Stimulated activated CD4-positive, alpha-beta T cell treated with anti-CD3 and anti-CD28 coated beads, Interleukin-2, amount 100 ng/mL, for 48 hours (primary cell): ENCODE results near the gene C15orf39.
A peak's percentile ranks its signal among the peaks of the same experiment; 100 is the strongest.
"Not testable (repeated sequence)": the region's sequence is repeated elsewhere in the genome, so short reads cannot be mapped to it uniquely, and the experiment has no call there.

Experiments
- DNase-seq, 2 donors: peaks; one replicate each; pipeline ENCODE4 v3.0.0-alpha.2; 2020

C15orf39 gene

GRCh38 chr15:75201616-75202250 lies at the start of gene C15orf39:
C15orf39 (plus strand) TSS chr15:75201882; CDS start chr15:75206049, 4,167 bp downstream.
- DNase-seq, result peak; percentile 62 to 74

GRCh38 chr15:75152382-75153079 lies 49.2 kb upstream of the C15orf39 start:
- no peak for DNase-seq

GRCh38 chr15:75153087-75153486 lies 48.6 kb upstream of the C15orf39 start:
- no peak for DNase-seq

- DNase-seq, result no peak
Observed at GRCh38 chr15:75153565-75154276, 48.0 kb upstream of the C15orf39 start.

- no peak for DNase-seq
Observed at GRCh38 chr15:75154461-75155062, 47.1 kb upstream of the C15orf39 start.

GRCh38 chr15:75156326-75157215 lies 45.1 kb upstream of the C15orf39 start:
- DNase-seq, result no peak

- DNase-seq, result no peak
Observed at GRCh38 chr15:75158402-75158801, 43.3 kb upstream of the C15orf39 start.

- DNase-seq, result no peak
Observed at GRCh38 chr15:75159244-75159643, 42.4 kb upstream of the C15orf39 start.

GRCh38 chr15:75161106-75161916 lies 40.4 kb upstream of the C15orf39 start:
- DNase-seq, result no peak

GRCh38 chr15:75161917-75162414 lies 39.7 kb upstream of the C15orf39 start:
- DNase-seq, result no peak

GRCh38 chr15:75163150-75163564 lies 38.5 kb upstream of the C15orf39 start:
- no peak for DNase-seq

- no peak for DNase-seq
Observed at GRCh38 chr15:75164625-75165350, 36.9 kb upstream of the C15orf39 start.

- not testable (repeated sequence) for DNase-seq
Observed at GRCh38 chr15:75166489-75167063, 35.1 kb upstream of the C15orf39 start.

GRCh38 chr15:75167588-75168350 lies 33.9 kb upstream of the C15orf39 start:
- peak in 1 of 2 donors; percentile 22 for DNase-seq

- no peak for DNase-seq
Observed at GRCh38 chr15:75168374-75168773, 33.3 kb upstream of the C15orf39 start.

GRCh38 chr15:75170203-75170602 lies 31.5 kb upstream of the C15orf39 start:
- no peak for DNase-seq

GRCh38 chr15:75170711-75171341 lies 30.9 kb upstream of the C15orf39 start:
- DNase-seq, result no peak

- DNase-seq, result no peak
Observed at GRCh38 chr15:75171408-75171807, 30.3 kb upstream of the C15orf39 start.

- no peak for DNase-seq
Observed at GRCh38 chr15:75172284-75172820, 29.3 kb upstream of the C15orf39 start.
